ENCODE data around the gene TSPO. TPM values are rescaled to one million over a fixed set of nuclear protein-coding genes. Genes with fewer than 3 reads are reported as not detected.

The TSPO gene
- polyA plus RNA-seq, 3 donors = 491 to 2,663 (median 2,230) TPM

DNA sequence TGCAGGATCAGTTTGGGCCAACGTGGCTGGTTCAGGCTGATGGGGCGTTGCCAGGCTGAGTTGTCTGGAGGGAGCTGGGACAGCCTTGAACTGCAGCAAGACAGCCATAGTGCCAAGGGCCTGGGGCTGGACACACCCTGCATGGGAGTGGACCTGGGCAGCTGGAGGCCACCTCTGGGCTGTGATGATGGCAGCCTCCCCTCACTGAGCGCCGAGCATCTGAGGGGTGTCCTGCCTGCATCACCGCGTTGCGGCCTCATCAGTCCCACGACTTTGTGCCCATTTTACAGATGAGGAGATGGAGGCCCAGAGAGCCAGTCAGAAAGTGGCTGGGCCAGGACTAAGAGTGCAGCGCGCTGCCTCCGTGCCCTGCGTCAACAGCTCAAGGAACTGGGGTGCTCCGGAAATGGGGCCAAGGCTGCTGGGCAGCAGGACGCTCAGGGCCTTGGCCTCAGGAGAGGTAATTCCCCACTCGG, 590 bp upstream of the TSPO start:
- H3K4me2 ChIP-seq (replicated peaks; ENCODE audit: extremely low read depth, low read length, poor library complexity, severe bottlenecking) = peak overlapping the region; percentile 83
- peaks cover 0 to under 1% (median 0%) of the 10 kb centered on the region in 7 donors for H3K9me3 Mint-ChIP-seq
- intact Hi-C loops (cut with micrococcal nuclease) = loop anchor here in 1 of 2 donors (5.0 to 10.0 kb wide), 4 partner anchors 37 to 533 kb away; partner anchors contain the start of genes PACSIN2 and TTLL12
- H3K27ac Mint-ChIP-seq = peak overlapping the region; percentile 88 to 96 (median 94)
- peaks cover 25% of the 10 kb centered on the region for H4K20me1 ChIP-seq (ENCODE audit: insufficient read depth, low read length)
- peak overlapping the region; percentile 47 to 89 for H3K27ac ChIP-seq (ENCODE audit: low read depth in 1 of 2, low read length in 2 of 2)
- H3K9me3 ChIP-seq (replicated peaks in 1 of 2; ENCODE audit: control insufficient read depth in 1 of 2, insufficient read depth in 1 of 2, low read length in 2 of 2) = no peaks in the 10 kb centered on the region
- peak overlapping the region; percentile 85 to 92 for H3K4me3 Mint-ChIP-seq
- peak overlapping the region; percentile 86 to 98 (median 98) for H3K4me3 ChIP-seq (replicated peaks in 1 of 3; ENCODE audit: low read depth in 2 of 3, low read length in 3 of 3)
- H3K4me1 Mint-ChIP-seq = peaks cover 69% of the 10 kb centered on the region
- H2AFZ ChIP-seq (ENCODE audit: insufficient read depth, low read depth, low read length, poor library complexity, severe bottlenecking) = peak overlapping the region; percentile 88
- 70% methylated on average over 15 of the region's 15 CpGs for WGBS (ENCODE audit: insufficient coverage)
- no peaks in the 10 kb centered on the region for H3K27me3 Mint-ChIP-seq (ENCODE audit: low read depth in 3 of 3)
- H3K36me3 ChIP-seq (replicated peaks in 1 of 2; ENCODE audit: control insufficient read depth in 1 of 2, insufficient read depth in 2 of 2, low read length in 2 of 2) = peaks cover 0 to 4% of the 10 kb centered on the region in 2 donors
- H3K36me3 Mint-ChIP-seq = peaks cover 0 to 8% of the 10 kb centered on the region in 2 donors
- no peaks in the 10 kb centered on the region for H3K27me3 ChIP-seq (ENCODE audit: control insufficient read depth in 2 of 2, insufficient read depth in 2 of 2, low read length in 2 of 2)
- TF ChIP-seq, protein P1, sequence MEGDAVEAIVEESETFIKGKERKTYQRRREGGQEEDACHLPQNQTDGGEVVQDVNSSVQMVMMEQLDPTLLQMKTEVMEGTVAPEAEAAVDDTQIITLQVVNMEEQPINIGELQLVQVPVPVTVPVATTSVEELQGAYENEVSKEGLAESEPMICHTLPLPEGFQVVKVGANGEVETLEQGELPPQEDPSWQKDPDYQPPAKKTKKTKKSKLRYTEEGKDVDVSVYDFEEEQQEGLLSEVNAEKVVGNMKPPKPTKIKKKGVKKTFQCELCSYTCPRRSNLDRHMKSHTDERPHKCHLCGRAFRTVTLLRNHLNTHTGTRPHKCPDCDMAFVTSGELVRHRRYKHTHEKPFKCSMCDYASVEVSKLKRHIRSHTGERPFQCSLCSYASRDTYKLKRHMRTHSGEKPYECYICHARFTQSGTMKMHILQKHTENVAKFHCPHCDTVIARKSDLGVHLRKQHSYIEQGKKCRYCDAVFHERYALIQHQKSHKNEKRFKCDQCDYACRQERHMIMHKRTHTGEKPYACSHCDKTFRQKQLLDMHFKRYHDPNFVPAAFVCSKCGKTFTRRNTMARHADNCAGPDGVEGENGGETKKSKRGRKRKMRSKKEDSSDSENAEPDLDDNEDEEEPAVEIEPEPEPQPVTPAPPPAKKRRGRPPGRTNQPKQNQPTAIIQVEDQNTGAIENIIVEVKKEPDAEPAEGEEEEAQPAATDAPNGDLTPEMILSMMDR (IDR thresholded peaks at IDR 0.05) = no peak
- peaks cover 66 to 87% of the 10 kb centered on the region in 2 donors for H3K4me1 ChIP-seq (ENCODE audit: control insufficient read depth in 1 of 2, insufficient read depth in 2 of 2, low read length in 2 of 2)
- peak overlapping the region; percentile 83 for H3K9ac ChIP-seq (ENCODE audit: insufficient read depth, low read length, poor library complexity, severe bottlenecking)
- DNase-seq = no peak
- peaks cover 60% of the 10 kb centered on the region for H3K79me2 ChIP-seq (ENCODE audit: insufficient read depth, low read length)

DNA sequence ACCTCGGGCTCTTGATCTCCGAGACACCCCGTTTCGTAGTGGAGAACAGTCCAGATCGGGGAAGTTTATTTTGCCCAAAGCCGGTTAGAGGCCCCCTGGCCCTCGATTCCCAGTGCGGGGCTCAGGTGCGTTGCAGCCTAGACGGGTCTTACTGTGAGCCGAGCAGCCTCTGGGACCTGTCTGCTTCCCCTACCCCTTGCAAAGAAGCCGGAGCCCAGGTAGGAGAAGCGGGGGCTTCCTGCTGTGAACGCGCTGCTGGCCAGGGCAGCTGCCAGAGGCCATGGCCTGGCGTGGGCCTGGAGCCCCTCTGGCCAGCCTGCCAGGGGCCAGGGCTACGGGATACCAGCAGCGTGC, 621 bp downstream of the TSPO start:
- Histone ChIP-seq H3K4me2 (replicated peaks; ENCODE audit: extremely low read depth, low read length, poor library complexity, severe bottlenecking) (peak overlapping the region; percentile 83), H4K20me1 (ENCODE audit: insufficient read depth, low read length) (peaks cover 37% of the 10 kb centered on the region), H2AFZ (ENCODE audit: insufficient read depth, low read depth, low read length, poor library complexity, severe bottlenecking) (peak overlapping the region; percentile 88), H3K9me3 (replicated peaks in 1 of 2; ENCODE audit: control insufficient read depth in 1 of 2, insufficient read depth in 1 of 2, low read length in 2 of 2) (no peaks in the 10 kb centered on the region), H3K27ac (ENCODE audit: low read depth in 1 of 2, low read length in 2 of 2) (peak overlapping the region; percentile 87 to 89), H3K4me1 (ENCODE audit: control insufficient read depth in 1 of 2, insufficient read depth in 2 of 2, low read length in 2 of 2) (peaks cover 70 to 87% of the 10 kb centered on the region in 2 donors), H3K9ac (ENCODE audit: insufficient read depth, low read length, poor library complexity, severe bottlenecking) (peak overlapping the region; percentile 83), H3K27me3 (ENCODE audit: control insufficient read depth in 2 of 2, insufficient read depth in 2 of 2, low read length in 2 of 2) (no peaks in the 10 kb centered on the region), H3K36me3 (replicated peaks in 1 of 2; ENCODE audit: control insufficient read depth in 1 of 2, insufficient read depth in 2 of 2, low read length in 2 of 2) (peaks cover 0 to 12% of the 10 kb centered on the region in 2 donors), H3K4me3 (replicated peaks in 1 of 3; ENCODE audit: low read depth in 2 of 3, low read length in 3 of 3) (peak overlapping the region; percentile 86 to 98 (median 98)), H3K79me2 (ENCODE audit: insufficient read depth, low read length) (peaks cover 72% of the 10 kb centered on the region)
- peak overlapping the region; percentile 80 to 95 (median 93) for H3K27ac Mint-ChIP-seq
- H3K4me1 Mint-ChIP-seq = peaks cover 69% of the 10 kb centered on the region
- no peaks in the 10 kb centered on the region for H3K9me3 Mint-ChIP-seq
- TF ChIP-seq, protein P1 (IDR thresholded peaks at IDR 0.05) = no peak
- no peaks in the 10 kb centered on the region for H3K27me3 Mint-ChIP-seq (ENCODE audit: low read depth in 3 of 3)
- H3K4me3 Mint-ChIP-seq = peak overlapping the region; percentile 85 to 100
- peaks cover 0 to 18% of the 10 kb centered on the region in 2 donors for H3K36me3 Mint-ChIP-seq
- no peak for DNase-seq
- intact Hi-C loops (cut with micrococcal nuclease) = loop anchor here in 1 of 2 donors (2.0 to 10.0 kb wide), 5 partner anchors 35 to 535 kb away; partner anchors contain the start of genes PACSIN2 and TTLL12
- WGBS (ENCODE audit: insufficient coverage) = 0% methylated on average over 18 of the region's 18 CpGs
